HG03135 (cell line): ENCODE measurements around the gene MATN4.
A peak's percentile ranks its signal among the peaks of the same experiment; 100 is the strongest.

Experiments used
- ATAC-seq: cut with Tn5 transposase; IDR thresholded peaks from one replicate; pipeline ENCODE4 v1.9.1; 2021; ENCODE audit warnings: mild to moderate bottlenecking, moderate library complexity; ENCODE audit not compliant: unreplicated experiment

The MATN4 gene

GRCh38 chr20:45341579-45341938, 33.5 kb upstream of the MATN4 start:
- ATAC-seq = no peak

- ATAC-seq = no peak
These were observed 32.9 kb upstream of the MATN4 start for GRCh38 chr20:45340951-45341350.

GRCh38 chr20:45340236-45340847, 32.2 kb upstream of the MATN4 start:
- no peak for ATAC-seq

- no peak for ATAC-seq
These were observed 31.7 kb upstream of the MATN4 start for GRCh38 chr20:45339799-45340198.

- ATAC-seq = no peak
These were observed 31.0 kb upstream of the MATN4 start for GRCh38 chr20:45339084-45339483.

- ATAC-seq = no peak
These were observed 30.3 kb upstream of the MATN4 start for GRCh38 chr20:45338121-45339030.

- ATAC-seq = no peak
These were observed 29.4 kb upstream of the MATN4 start for GRCh38 chr20:45337367-45338120.

- no peak for ATAC-seq
These were observed 28.6 kb upstream of the MATN4 start for GRCh38 chr20:45336530-45337366.

- no peak for ATAC-seq
These were observed 22.4 kb upstream of the MATN4 start for GRCh38 chr20:45330476-45330875.

GRCh38 chr20:45329497-45330319, 21.6 kb upstream of the MATN4 start:
- ATAC-seq = no peak

- ATAC-seq = no peak
These were observed 20.4 kb upstream of the MATN4 start for GRCh38 chr20:45328451-45328850.

GRCh38 chr20:45325371-45325770, 17.3 kb upstream of the MATN4 start:
- no peak for ATAC-seq

GRCh38 chr20:45323731-45324130, 15.6 kb upstream of the MATN4 start:
- ATAC-seq = no peak

- ATAC-seq = no peak
These were observed 14.9 kb upstream of the MATN4 start for GRCh38 chr20:45322952-45323383.

GRCh38 chr20:45320948-45321595, 13.0 kb upstream of the MATN4 start:
- ATAC-seq = peak; percentile 64

GRCh38 chr20:45318948-45319347, 10.8 kb upstream of the MATN4 start:
- ATAC-seq = no peak

GRCh38 chr20:45318386-45318939, 10.4 kb upstream of the MATN4 start:
- ATAC-seq = no peak

- ATAC-seq = no peak
These were observed 9.7 kb upstream of the MATN4 start for GRCh38 chr20:45317826-45318225.
